K562 (cell line): Measurements from ENCODE around the gene MPND. TPM values are rescaled to one million over a fixed set of nuclear protein-coding genes. Genes with fewer than 3 reads are reported as not detected.

Source experiments
- ATAC-seq: fragments of 200-7000 bp; cut with Tn5 transposase; 3 replicates; pipeline ENCODE4 v1.9.1; 2020; ENCODE audit warnings: moderate library complexity
- BruUV-seq: library from RNA; stranded (reverse); fragments of 400-500 nt; replicated peaks from 2 replicates; lab custom pipeline; 2021; lab: Mats Ljungman, UMichigan
- CTCF ChIA-PET: fragments of 300-600 bp; formaldehyde crosslinking; extraction: SDS; loops from one replicate; lab custom pipeline; 2021; ENCODE audit warnings: low intra/inter-chr PET ratio; lab: Yijun Ruan, JAX
- POLR2A ChIA-PET: fragments of 300-600, 350-650 bp; sonication (Branson Sonifier 250); formaldehyde crosslinking; extraction: SDS; loops from one replicate; lab custom pipeline; 2021; ENCODE audit warnings: antibody characterized with exemption, inconsistent platforms; lab: Yijun Ruan, JAX
- DNase-seq, 4 experiments: peaks; one replicate each; pipeline versions ENCODE4 v3.0.0 to v3.0.0-alpha.2; 2011 to 2018; ENCODE audit warnings: low spot score in 3 of 4, mixed read lengths in 3 of 4; ENCODE audit errors: extremely low read depth in 1 of 4
- FAIRE-seq: peaks from 2 replicates; lab custom pipeline; 2011; peaks lifted over from hg19 to GRCh38; lab: Jason Lieb, UNC
- H2AFZ ChIP-seq: 2 replicates; pipeline ENCODE4 v1.6.0; 2011; ENCODE audit warnings: low read depth, low read length, control low read depth, inconsistent platforms
- H3K27ac ChIP-seq: fragments of 200-600 bp; 3 replicates; pipeline ENCODE4 v1.8.0; 2011; ENCODE audit warnings: low read depth, mild to moderate bottlenecking, control low read depth, inconsistent platforms, low read length, moderate library complexity, mixed read lengths; ENCODE audit errors: extremely low read depth
- H3K27me3 ChIP-seq, 2 experiments: fragments of 300-600 bp in 1 of 2; 2 replicates in 1 of 2; 3 replicates in 1 of 2; pipeline versions ENCODE4 v1.6.0 to v1.8.0; 2011; ENCODE audit warnings: inconsistent platforms in 2 of 2, low read length in 2 of 2, mild to moderate bottlenecking in 1 of 2, mixed read lengths in 1 of 2, moderate library complexity in 1 of 2; ENCODE audit not compliant: control insufficient read depth in 2 of 2, insufficient read depth in 2 of 2
- H3K36me3 ChIP-seq: fragments of 300-600 bp; 3 replicates; pipeline ENCODE4 v1.8.0; 2011; ENCODE audit warnings: mild to moderate bottlenecking, low read length, inconsistent platforms; ENCODE audit not compliant: control insufficient read depth, insufficient read depth
- H3K4me1 ChIP-seq, 2 experiments: fragments of 200-600 bp in 1 of 2; replicated peaks in 1 of 2; 2 replicates in 1 of 2; 3 replicates in 1 of 2; pipeline versions ENCODE4 v1.5.1 to v1.8.0; 2011; ENCODE audit warnings: inconsistent platforms in 2 of 2, low read length in 2 of 2, mild to moderate bottlenecking in 1 of 2, mixed read lengths in 1 of 2, moderate library complexity in 1 of 2; ENCODE audit not compliant: control insufficient read depth in 2 of 2, insufficient read depth in 2 of 2
- H3K4me2 ChIP-seq: 2 replicates; pipeline ENCODE4 v1.6.1; 2011; ENCODE audit warnings: low read length, control low read depth, inconsistent platforms, mixed read lengths; ENCODE audit not compliant: insufficient read depth
- H3K4me3 ChIP-seq: fragments of 200-600 bp; sonication (generic), shearing (Covaris generic); 2 replicates; pipeline ENCODE4 v1.5.1; 2016; ENCODE audit warnings: control low read depth, inconsistent platforms
- H3K79me2 ChIP-seq: fragments of 200-600 bp; 3 replicates; pipeline ENCODE4 v1.8.0; 2011; ENCODE audit warnings: low read length, inconsistent platforms; ENCODE audit not compliant: control insufficient read depth, insufficient read depth
- H3K9ac ChIP-seq, 2 experiments: 2 replicates each; pipeline versions ENCODE4 v1.6.0 to v1.6.1; 2011; ENCODE audit warnings: low read depth in 2 of 2, low read length in 2 of 2, control low read depth in 1 of 2, inconsistent platforms in 1 of 2, mild to moderate bottlenecking in 1 of 2, mixed read lengths in 1 of 2; ENCODE audit not compliant: insufficient read depth in 1 of 2
- H3K9me1 ChIP-seq: one replicate; pipeline ENCODE4 v1.6.0; 2011; ENCODE audit warnings: inconsistent platforms, mild to moderate bottlenecking, low read length, moderate library complexity; ENCODE audit not compliant: control insufficient read depth, insufficient read depth
- H3K9me3 ChIP-seq: replicated peaks from 2 replicates; pipeline ENCODE4 v1.5.1; 2011; ENCODE audit warnings: low read depth, low read length, inconsistent platforms; ENCODE audit not compliant: control insufficient read depth, insufficient read depth
- H4K20me1 ChIP-seq: replicated peaks from 2 replicates; pipeline ENCODE4 v1.6.1; 2011; ENCODE audit warnings: low read length, inconsistent platforms, mixed read lengths; ENCODE audit not compliant: control insufficient read depth, insufficient read depth
- CBX1 ChIP-seq: sonication (generic); IDR thresholded peaks from 2 replicates; pipeline ENCODE4 v1.6.1; 2016; ENCODE audit warnings: antibody characterized with exemption, low read depth, mild to moderate bottlenecking
- CBX2 ChIP-seq: fragments of 200-600 bp; sonication (generic); IDR thresholded peaks from one replicate; pipeline ENCODE4 v1.6.1; 2012; ENCODE audit warnings: mild to moderate bottlenecking, low read length, inconsistent platforms; ENCODE audit not compliant: insufficient read depth, poor library complexity, severe bottlenecking
- CTCF ChIP-seq, 3 experiments: IDR thresholded peaks in 2 of 3; conservative IDR thresholded peaks in 1 of 3; 2 replicates each; pipeline ENCODE4 v1.5.1; 2011 to 2012; ENCODE audit warnings: low read length in 3 of 3, mild to moderate bottlenecking in 3 of 3, control low read depth in 2 of 3, improper control_type of control experiment in 1 of 3, inconsistent platforms in 1 of 3, low read depth in 1 of 3, mixed read lengths in 1 of 3, moderate library complexity in 1 of 3; ENCODE audit not compliant: insufficient read depth in 2 of 3
- HDAC2 ChIP-seq: fragments of 450-650 bp; IDR thresholded peaks from 2 replicates; pipeline ENCODE4 v1.6.1; 2016; ENCODE audit warnings: mild to moderate bottlenecking
- NCOR1 ChIP-seq: fragments of 450-650 bp; IDR thresholded peaks from 2 replicates; pipeline ENCODE4 v1.6.1; 2016; ENCODE audit warnings: mild to moderate bottlenecking, moderate library complexity
- NFIC ChIP-seq: fragments of 450-650 bp; IDR thresholded peaks from 2 replicates; pipeline ENCODE4 v1.6.1; 2017; ENCODE audit warnings: mild to moderate bottlenecking, inconsistent platforms
- NR4A1 ChIP-seq, 2 experiments: fragments of 250-450 bp in 1 of 2; fragments of 450-650 bp in 1 of 2; sonication (Bioruptor Pico) in 1 of 2; IDR thresholded peaks; 2 replicates each; pipeline versions ENCODE4 v1.4.0 to v1.6.1; 2016 to 2020; ENCODE audit warnings: mild to moderate bottlenecking in 2 of 2, missing compliant biosample characterization in 1 of 2, missing genetic modification characterization in 1 of 2, moderate library complexity in 1 of 2
- NRF1 ChIP-seq, 2 experiments: fragments of 450-650 bp; IDR thresholded peaks in 1 of 2; conservative IDR thresholded peaks in 1 of 2; 2 replicates each; pipeline ENCODE4 v1.6.1; 2014; ENCODE audit warnings: mild to moderate bottlenecking in 2 of 2
- RAD21 ChIP-seq, 2 experiments: fragments of 250-450 bp in 1 of 2; fragments of 450-650 bp in 1 of 2; sonication (Bioruptor Pico) in 1 of 2; formaldehyde crosslinking in 1 of 2; IDR thresholded peaks in 1 of 2; conservative IDR thresholded peaks in 1 of 2; 2 replicates each; pipeline versions ENCODE4 v1.4.0 to v1.8.0; 2020 to 2022; ENCODE audit warnings: mild to moderate bottlenecking in 2 of 2, moderate library complexity in 1 of 2
- RCOR1 ChIP-seq, 2 experiments: IDR thresholded peaks; 2 replicates each; pipeline ENCODE4 v1.6.1; 2012; ENCODE audit warnings: low read depth in 2 of 2, low read length in 2 of 2, borderline replicate concordance in 1 of 2, improper control_type of control experiment in 1 of 2
- SP1 ChIP-seq: sonication (generic); formaldehyde crosslinking; IDR thresholded peaks from 2 replicates; pipeline ENCODE4 v1.8.1; 2022; ENCODE audit warnings: mild to moderate bottlenecking, missing genetic modification reagents
- TGIF2 ChIP-seq: sonication (generic); formaldehyde crosslinking; IDR thresholded peaks from 2 replicates; pipeline ENCODE4 v1.8.1; 2022; ENCODE audit warnings: mild to moderate bottlenecking, missing genetic modification reagents, moderate library complexity
- YY1 ChIP-seq, 3 experiments: IDR thresholded peaks; 2 replicates each; pipeline ENCODE4 v1.6.1; 2011; ENCODE audit warnings: low read length in 2 of 3, mild to moderate bottlenecking in 2 of 3, moderate library complexity in 2 of 3, borderline replicate concordance in 1 of 3, control low read depth in 1 of 3, low read depth in 1 of 3; ENCODE audit not compliant: insufficient read depth in 3 of 3, insufficient replicate concordance in 2 of 3, control insufficient read depth in 1 of 3, insufficient read length in 1 of 3; ENCODE audit errors: extremely low read depth in 1 of 3
- WGBS: fragments of 100-300 bp; shearing (Covaris generic); methylation state at CpG from one replicate; pipeline ENCODE4 v1.1.6; 2016; ENCODE audit warnings: low coverage, mixed read lengths; ENCODE audit not compliant: insufficient coverage; ENCODE audit errors: missing lambda C conversion rate; 5-methylcytosine and 5-hydroxymethylcytosine counted together
- in situ Hi-C: fragments of 300-500 bp; cut with MboI; formaldehyde crosslinking; loops from 4 replicates; pipeline ENCODE4 v1.15.0; 2018; ENCODE audit warnings: inconsistent platforms, mixed read lengths
- intact Hi-C: fragments of 100-400 bp; cut with micrococcal nuclease; formaldehyde crosslinking; loops from 2 replicates; pipeline ENCODE4 v1.14.2; 2022
- polyA plus RNA-seq, 8 experiments: library from polyadenylated mRNA; depleted of rRNA in 4 of 8; stranded (reverse) in 5 of 8; unstranded in 3 of 8; fragments of >200 nt; fragmentation: Nextera tagmentation in 2 of 8; fragmentation: Illumina TruSeq in 1 of 8; extraction: Ambion mirVana in 2 of 8; extraction: Trizol in 1 of 8; gene quantifications; 2 replicates each; pipeline versions ENCODE4 v1.2.1 to v1.2.3, GENCODE V29; 2011 to 2014; ENCODE audit warnings: inconsistent platforms in 1 of 8, missing spikeins in 1 of 8
- total RNA-seq, 7 experiments: library from RNA; depleted of rRNA in 6 of 7; stranded (reverse); fragments of >200 nt in 6 of 7; fragmentation: Illumina TruSeq in 2 of 7; extraction: Trizol in 2 of 7; gene quantifications; 2 replicates each; pipeline versions ENCODE4 v1.2.1 to v1.2.3, GENCODE V29; 2011 to 2021; ENCODE audit warnings: low replicate concordance in 1 of 7
- TF ChIP-seq, protein P1 (sequence below): sonication (generic); formaldehyde crosslinking; IDR thresholded peaks from 2 replicates; pipeline ENCODE4 v1.8.0; 2022; ENCODE audit warnings: missing genetic modification reagents, mild to moderate bottlenecking, moderate library complexity, borderline replicate concordance

MPND gene
- total and polyA plus RNA-seq, 9 of the 15 experiments (the other 6 are each of a cell fraction or from before 2014, with no cell fraction given): 0.25 to 14.0 (median 3.9) TPM

DNA sequence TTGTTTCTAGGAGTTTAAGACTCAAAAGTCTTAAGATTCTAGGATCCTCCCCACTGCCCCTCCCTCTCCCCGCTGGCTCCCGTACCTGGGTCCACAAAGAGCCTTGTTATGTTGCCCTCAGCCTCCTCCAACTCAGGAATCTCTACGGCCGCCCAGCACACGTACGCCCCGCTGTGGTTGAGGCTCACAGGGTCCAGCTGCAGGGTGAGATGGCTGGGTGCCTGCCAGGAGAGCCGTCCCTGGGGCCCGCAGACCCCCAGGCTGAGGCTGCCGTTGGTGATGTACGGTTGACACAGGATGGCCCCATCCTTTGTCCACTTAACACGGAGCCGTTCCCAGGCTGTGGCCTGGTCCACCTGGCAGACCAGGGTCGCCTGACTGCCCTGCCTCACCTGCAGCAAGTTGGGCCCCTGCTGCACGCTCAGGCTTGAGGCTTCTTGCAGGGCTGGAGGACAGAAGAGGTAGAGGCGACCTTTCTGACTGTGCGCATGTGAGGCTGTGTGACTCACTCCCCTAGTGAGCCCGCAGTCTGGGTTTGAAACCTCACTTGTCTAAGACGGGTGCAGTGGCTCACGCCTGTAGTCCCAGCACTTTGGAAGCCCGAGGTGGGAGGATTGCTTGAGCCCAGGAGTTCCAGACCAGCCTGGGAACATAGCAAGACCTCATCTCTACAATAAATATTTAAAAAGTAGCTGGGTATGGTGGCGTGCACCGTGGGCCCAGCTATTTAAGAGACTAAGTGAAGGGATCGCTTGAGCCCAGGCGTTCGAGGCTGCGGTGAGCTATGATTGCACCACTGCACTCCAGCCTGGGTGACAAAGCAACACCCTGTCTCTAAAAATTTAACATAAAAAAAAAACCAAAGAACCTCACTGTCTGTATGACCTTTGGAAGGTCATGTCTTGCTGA lies 45.2 kb upstream of the MPND start:
- WGBS: 53% methylated on average over 27 of the region's 27 CpGs
- no peak for DNase-seq

More for the DNA sequence above, 45.2 kb upstream of the MPND start:
- Histone ChIP-seq H3K9me1 (no peaks in the 10 kb centered on the region), H3K4me3 (no peak overlapping the region), H3K9ac (peak overlapping the region in 1 of 2 experiments; percentile 14; a peak in 1 of 4 replicates), H2AFZ (no peak overlapping the region), H3K4me2 (no peak overlapping the region), H3K27ac (no peak overlapping the region), H3K36me3 (no peaks in the 10 kb centered on the region), H3K79me2 (no peaks in the 10 kb centered on the region), H3K9me3 (no peaks in the 10 kb centered on the region), H3K27me3 (peaks cover 3 to 8% of the 10 kb centered on the region in 2 experiments; a peak in 2 of 5 replicates), H4K20me1 (no peaks in the 10 kb centered on the region), H3K4me1 (peaks cover 0 to 20% of the 10 kb centered on the region in 2 experiments; a peak in 3 of 5 replicates)
- ChIA-PET POLR2A (interaction anchor here (1.0 kb wide), 1 partner anchor 20 kb away, joined by 3 read pairs; no protein-coding TSS in a partner anchor), CTCF (no interaction called here)
- ATAC-seq (peak; percentile 74), FAIRE-seq (no peak)
- TF ChIP-seq CBX1: 0 out of 2 replicates have a peak, but pooled peaks have one; percentile 70
- no peak for TF ChIP-seq NCOR1
- no peak; a peak in 1 of 4 replicates for TF ChIP-seq NRF1 (conservative IDR thresholded peaks at IDR 0.05 in 1 of 2, IDR thresholded peaks at IDR 0.05 in 1 of 2)
- TF ChIP-seq CTCF (IDR thresholded peaks at IDR 0.05 in 2 of 3, conservative IDR thresholded peaks at IDR 0.05 in 1 of 3; ENCODE audit: insufficient read depth in 2 of 3, low read depth in 1 of 3, low read length in 3 of 3): peak in 2 of 3 experiments; percentile 19 to 41; a peak in 2 of 6 replicates
- TF ChIP-seq RAD21 (CRISPR knock-in tag; conservative IDR thresholded peaks at IDR 0.05 in 1 of 2, IDR thresholded peaks at IDR 0.05 in 1 of 2): 0 out of 4 replicates have a peak, but pooled peaks of 1 of the 2 experiments have one; percentile 4
- peak in 1 of 2 experiments; percentile 46; a peak in 1 of 4 replicates for TF ChIP-seq RCOR1 (IDR thresholded peaks at IDR 0.05; ENCODE audit: borderline replicate concordance in 1 of 2, low read depth in 2 of 2, low read length in 2 of 2)
- TF ChIP-seq, protein P1, sequence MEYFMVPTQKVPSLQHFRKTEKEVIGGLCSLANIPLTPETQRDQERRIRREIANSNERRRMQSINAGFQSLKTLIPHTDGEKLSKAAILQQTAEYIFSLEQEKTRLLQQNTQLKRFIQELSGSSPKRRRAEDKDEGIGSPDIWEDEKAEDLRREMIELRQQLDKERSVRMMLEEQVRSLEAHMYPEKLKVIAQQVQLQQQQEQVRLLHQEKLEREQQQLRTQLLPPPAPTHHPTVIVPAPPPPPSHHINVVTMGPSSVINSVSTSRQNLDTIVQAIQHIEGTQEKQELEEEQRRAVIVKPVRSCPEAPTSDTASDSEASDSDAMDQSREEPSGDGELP (CRISPR knock-in tag): peak; percentile 38; the same call in 1 of the 2 replicates
- no peak for TF ChIP-seq HDAC2
- peak; percentile 38; the same call in 1 of the 2 replicates for TF ChIP-seq NFIC
- TF ChIP-seq YY1 (IDR thresholded peaks at IDR 0.05; ENCODE audit: borderline replicate concordance in 1 of 3, control insufficient read depth in 1 of 3, extremely low read depth in 1 of 3, insufficient read depth in 3 of 3, insufficient read length in 1 of 3, insufficient replicate concordance in 2 of 3, low read depth in 1 of 3, low read length in 2 of 3): no peak
- no peak for TF ChIP-seq TGIF2 (CRISPR knock-in tag)
- TF ChIP-seq CBX2: no peak
- no peak for TF ChIP-seq SP1 (CRISPR knock-in tag)
- TF ChIP-seq NR4A1 (CRISPR knock-in tag; IDR thresholded peaks at IDR 0.05): no peak
- no peak for TF ChIP-seq NR4A1 (tag; IDR thresholded peaks at IDR 0.05)
- intact Hi-C loops (no loop called here), in situ Hi-C loops (no loop called here)
- BruUV-seq: no TSS peak
